Measurements from ENCODE around the gene OLA1. TPM values are rescaled to one million over a fixed set of nuclear protein-coding genes. Genes with fewer than 3 reads are reported as not detected.

The OLA1 gene
- total RNA-seq, 1 experiment from 2014 or later, result 120 TPM

- no peak for DNase-seq (ENCODE audit: low read depth)
These were observed 23.6 kb downstream of the OLA1 start for GRCh38 chr2:174224665-174225288.

GRCh38 chr2:174224125-174224524 is 24.2 kb downstream of the OLA1 start:
- no peak for DNase-seq (ENCODE audit: low read depth)

DNA sequence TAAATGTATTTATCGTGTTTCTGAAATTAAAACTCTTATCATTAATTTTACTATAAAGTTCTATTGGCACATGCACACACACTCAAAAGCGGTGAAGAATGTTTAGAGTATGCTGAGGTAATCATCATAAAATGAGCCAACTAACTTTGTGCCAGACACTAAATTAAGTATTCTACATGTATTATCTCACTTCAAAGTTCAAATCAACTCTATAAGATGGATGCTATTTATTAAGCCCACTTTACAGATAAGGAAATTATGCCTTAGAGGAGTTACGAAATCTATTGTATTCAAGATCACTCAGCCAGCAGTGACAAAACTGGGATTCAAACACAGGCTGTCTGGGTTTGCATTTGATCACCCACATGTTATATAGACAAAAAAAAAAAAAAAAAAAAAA is 24.9 kb downstream of the OLA1 start:
- DNase-seq (ENCODE audit: low read depth), result no peak

- no peak for DNase-seq (ENCODE audit: low read depth)
These were observed 26.2 kb downstream of the OLA1 start for GRCh38 chr2:174222154-174222553.

- DNase-seq (ENCODE audit: low read depth), result no peak
These were observed 29.0 kb downstream of the OLA1 start for GRCh38 chr2:174219321-174219720.

DNA sequence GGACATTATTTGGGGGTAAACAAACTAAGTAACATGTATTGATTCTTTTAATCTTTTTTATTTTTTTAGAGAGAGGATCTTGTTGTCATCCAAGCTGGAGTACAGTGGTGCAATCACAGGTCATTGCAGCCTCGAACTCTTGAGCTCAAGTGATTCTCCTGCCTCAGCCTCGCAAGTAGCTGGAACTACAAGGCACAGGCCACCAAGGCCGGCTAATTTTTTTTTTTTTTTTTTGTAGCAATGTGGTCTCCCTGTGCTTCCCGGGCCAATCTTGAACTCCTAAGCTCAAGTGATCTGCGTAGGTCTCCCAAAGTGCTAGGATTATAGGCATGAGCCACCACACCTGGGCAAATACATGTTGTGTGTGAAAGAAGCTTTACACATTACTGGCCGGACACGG is 29.6 kb downstream of the OLA1 start:
- DNase-seq (ENCODE audit: low read depth), result no peak

DNA sequence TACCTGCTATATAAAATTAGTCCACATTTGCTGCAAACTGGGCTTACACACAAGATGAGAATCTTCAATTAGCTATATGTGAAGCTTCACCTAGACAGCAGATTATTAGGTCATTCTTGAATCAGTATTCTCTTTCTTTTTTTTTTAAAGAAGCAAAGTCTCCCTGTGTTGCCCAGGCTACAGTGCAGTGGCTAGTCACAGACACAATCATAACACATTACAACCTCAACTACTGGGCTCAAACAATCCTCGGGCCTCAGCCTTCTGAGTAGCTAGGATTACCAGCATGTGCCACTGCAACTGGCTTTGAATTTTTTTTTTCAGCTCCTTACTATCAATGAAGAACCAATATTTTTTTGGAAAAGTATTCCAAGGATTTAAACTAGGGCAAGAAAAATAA is 30.5 kb downstream of the OLA1 start:
- DNase-seq (ENCODE audit: low read depth), result no peak

GRCh38 chr2:174211954-174212353 is 36.4 kb downstream of the OLA1 start:
- DNase-seq (ENCODE audit: low read depth), result no peak

GRCh38 chr2:174210862-174211261 is 37.5 kb downstream of the OLA1 start:
- DNase-seq (ENCODE audit: low read depth), result no peak

DNA sequence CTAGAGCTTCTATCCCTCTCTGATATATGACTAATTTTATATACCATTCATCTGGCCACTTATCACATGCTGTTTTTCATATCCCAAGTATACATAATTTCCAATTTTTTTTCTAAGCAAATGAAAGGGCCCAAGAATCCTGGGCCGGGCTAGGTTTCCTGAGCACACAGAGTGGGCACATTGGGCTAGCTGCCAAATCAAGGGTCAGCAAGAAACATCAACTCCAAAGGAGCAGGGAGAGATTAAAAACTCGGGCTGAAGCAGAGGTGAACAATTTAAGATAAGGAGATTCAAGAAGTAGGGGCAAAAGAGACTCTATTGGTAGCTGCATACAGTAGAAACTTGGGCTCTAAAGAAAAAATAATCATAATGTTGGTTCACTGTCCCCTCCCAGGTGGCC is 39.0 kb downstream of the OLA1 start:
- no peak for DNase-seq (ENCODE audit: low read depth)

- DNase-seq (ENCODE audit: low read depth), result no peak
These were observed 40.3 kb downstream of the OLA1 start for GRCh38 chr2:174208026-174208425.

- DNase-seq (ENCODE audit: low read depth), result no peak
These were observed 42.8 kb downstream of the OLA1 start for GRCh38 chr2:174205562-174205961.

- no peak for DNase-seq (ENCODE audit: low read depth)
These were observed 46.1 kb downstream of the OLA1 start for GRCh38 chr2:174202188-174202587.

DNA sequence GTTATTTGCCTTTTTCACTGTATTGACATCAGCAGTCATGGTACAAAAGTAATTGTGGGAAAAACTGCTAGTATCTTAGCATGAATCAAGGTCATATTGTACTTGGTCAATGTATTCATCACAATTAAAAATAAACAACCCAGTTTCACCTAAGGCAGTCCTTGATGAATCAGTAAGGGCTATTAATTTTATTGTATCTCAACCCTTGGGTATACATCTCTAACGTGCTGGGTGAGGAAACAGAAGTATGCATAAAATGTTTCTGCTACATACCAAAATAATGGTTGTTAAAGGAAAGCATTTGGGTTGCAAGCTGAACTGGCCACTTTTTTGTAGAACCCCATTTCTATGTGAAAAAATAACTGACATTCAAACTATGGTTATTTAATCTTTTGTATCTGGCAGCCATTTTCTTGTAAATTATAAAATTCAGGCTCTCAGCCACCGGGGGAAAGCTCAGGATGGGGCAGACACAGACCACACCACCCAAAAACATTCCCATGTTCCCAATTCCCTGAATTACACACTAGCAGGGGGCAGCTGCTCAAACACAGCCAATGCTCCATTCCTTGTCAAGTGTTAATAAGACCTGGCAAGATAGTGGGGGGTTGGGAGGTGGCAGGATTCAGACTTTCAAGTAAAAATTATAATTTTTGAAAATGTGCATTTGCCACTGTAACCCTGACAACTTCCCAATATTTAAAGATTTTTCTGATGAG is 49.3 kb downstream of the OLA1 start:
- no peak for DNase-seq (ENCODE audit: low read depth)

DNA sequence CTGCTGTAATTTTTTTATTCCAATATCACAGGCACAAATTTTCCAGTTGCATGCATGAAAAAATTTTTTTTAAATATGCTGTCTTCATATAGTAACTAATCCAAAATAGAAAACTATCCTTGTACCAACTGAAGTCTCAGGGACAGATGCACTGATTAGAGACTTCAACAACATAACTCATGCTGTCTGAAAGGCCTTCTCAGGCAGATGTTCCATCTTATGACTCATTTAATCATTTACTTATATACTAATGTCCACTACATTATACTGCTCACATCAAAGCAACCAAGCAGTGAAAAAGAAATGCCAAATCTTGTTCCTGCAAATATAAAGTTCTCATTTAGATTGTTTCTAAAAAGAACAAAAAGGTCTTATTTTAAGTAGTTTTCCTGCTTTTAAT is 53.1 kb downstream of the OLA1 start:
- peak; percentile 26 for DNase-seq (ENCODE audit: low read depth)

- DNase-seq (ENCODE audit: low read depth), result no peak
These were observed 54.6 kb downstream of the OLA1 start for GRCh38 chr2:174193737-174194136.

DNA sequence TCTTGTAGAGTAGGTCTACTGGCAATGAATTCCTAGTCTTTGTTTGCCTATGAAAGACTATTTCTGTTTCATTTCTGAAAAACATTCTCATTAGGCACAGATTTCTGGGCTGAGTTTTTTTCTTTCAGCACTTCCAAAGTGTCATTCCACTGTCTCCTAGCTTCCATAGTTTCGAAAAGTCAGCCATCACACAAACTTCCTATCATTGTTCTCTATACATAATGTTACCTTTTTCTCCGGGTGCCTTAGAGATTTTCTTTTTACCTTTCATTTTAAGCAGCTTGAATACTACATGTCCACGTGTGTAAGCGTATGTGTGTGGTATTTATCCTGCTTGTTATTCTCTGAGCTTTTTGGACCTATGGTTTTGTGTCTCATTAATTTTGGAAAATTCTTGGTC is 55.7 kb downstream of the OLA1 start:
- no peak for DNase-seq (ENCODE audit: low read depth)

DNA sequence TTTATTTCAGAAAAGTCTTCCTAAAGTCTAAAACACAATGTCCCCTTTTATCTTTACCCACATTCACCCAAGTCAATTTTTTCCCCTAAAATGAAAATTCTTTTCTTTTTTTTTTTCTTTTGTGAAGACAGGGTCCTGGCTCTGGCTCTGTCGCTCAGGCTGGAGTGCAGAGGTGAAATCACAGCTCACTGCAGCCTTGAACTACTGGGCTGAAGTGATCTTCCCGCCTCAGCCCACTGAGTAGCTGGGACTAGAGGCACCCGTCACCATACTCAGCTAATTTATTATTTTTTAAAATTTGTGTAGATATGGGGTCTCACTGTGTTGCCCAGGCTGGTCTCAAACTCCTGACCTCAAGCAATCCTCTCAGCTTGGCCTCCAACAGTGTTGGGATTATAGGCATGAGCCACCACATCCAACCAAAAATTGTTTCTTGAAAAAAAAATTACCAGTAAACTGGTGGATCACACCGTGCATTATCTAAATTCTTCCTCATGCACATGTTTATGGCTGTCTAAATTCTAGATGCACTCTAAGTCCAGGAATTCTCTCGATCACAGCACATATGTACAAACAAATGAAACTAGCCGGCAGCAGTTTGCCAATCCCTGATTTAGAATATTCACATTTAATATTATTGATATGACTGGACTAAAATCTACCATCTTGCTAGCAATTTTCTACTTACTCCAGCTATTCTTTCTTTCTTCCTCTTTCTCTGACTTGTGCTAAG is 56.8 kb downstream of the OLA1 start:
- no peak for DNase-seq (ENCODE audit: low read depth)

DNA sequence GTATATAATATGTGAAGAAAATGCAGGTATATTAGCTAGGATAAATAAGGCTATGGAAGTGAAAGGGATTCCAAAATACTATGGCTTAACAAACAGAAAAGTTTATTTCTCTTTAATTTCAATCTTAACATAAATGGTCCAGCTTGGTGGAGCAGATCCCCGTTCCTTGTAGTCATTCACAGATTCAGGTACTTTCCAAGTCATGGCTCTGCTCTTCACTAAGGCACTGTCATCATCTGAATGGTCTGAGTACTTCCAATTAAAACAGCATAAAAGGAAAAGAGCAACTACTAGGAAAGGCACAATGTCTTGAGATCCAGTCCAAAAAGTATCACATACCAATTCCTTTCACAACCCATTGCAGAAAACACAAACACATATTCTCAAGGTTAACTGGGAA is 63.4 kb downstream of the OLA1 start:
- DNase-seq (ENCODE audit: low read depth), result no peak

DNA sequence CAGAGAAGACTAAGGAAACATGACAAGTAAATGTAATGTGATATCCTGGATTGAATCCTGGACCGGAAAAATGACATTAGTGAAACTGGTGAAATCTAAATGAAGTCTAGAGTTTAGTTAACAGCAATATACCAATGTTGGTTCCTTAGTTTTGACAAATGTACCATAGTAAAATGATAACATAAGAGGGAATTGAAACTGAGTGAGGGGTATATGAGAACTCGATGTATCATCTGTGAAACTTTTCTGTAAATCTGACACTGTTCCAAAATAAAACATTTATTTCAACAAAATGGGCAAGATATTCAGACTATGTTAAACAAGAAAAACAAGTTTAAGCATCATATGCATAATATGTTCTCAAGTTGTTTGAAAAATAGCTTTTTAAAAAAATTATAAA is 63.8 kb downstream of the OLA1 start:
- no peak for DNase-seq (ENCODE audit: low read depth)

- DNase-seq (ENCODE audit: low read depth), result no peak
These were observed 65.3 kb downstream of the OLA1 start for GRCh38 chr2:174183076-174183475.

DNA sequence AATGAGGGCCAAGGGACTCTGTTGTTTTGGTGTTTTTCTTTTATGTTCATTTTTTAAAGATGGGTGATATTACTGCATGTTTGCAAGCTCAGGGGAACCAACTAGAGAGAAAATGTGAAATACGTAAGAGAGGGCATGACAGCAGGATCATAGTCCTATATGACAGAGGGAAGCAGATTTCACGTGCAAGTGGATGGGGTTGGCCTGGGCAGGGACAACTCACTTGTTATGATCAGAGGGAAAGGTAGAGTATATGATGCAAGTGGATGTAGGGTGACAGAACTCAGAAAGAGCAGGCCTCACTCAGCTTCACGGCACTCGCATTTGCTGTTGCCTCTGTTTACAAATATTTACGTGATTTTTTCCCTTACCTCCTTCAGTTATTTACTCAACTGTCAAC is 67.0 kb downstream of the OLA1 start:
- no peak for DNase-seq (ENCODE audit: low read depth)

DNA sequence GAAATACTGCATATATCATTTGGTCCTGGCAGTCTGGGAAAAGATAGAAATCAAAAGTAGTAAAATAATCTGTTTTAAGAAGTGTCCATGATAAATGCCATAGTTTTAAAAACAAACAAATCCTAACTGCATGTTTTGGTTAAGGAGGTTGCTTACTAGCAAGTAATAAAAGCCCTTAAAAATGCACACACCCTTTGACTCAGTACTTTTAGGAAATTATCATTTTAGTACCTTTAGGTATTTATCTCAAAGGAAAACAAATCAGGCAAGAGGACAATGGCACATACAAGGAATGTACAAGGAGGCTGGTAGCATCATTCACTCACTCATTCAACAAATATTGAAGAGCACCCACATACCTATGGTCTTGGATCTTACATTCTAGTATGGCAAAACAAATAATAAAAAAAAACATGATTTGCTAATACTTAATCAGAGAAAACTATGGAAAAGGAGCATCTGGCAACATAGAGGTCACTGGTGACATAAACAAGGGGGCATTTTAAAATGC is 67.6 kb downstream of the OLA1 start:
- DNase-seq (ENCODE audit: low read depth), result no peak
